ENCODE data around the gene TSPO. TPM values are rescaled to one million over a fixed set of nuclear protein-coding genes. Genes with fewer than 3 reads are reported as not detected.

Gene TSPO
- total RNA-seq, 1 donor from 2014 or later, result 1.6 TPM

GRCh38 chr22:43110927-43111623 lies 40.3 kb upstream of the TSPO start:
- TF ChIP-seq EZH2 (IDR thresholded peaks at IDR 0.05), result peak; percentile 84
- no peak for TF ChIP-seq EZH2phosphoT487 (IDR thresholded peaks at IDR 0.05)
- H3K4me1 Mint-ChIP-seq, result peaks cover 19% of the 10 kb centered on the region
- H3K4me3 ChIP-seq, result peak overlapping the region; percentile 57
- no peak overlapping the region for H3K27ac Mint-ChIP-seq
- H3F3A ChIP-seq (ENCODE audit: low read depth), result peaks cover 36% of the 10 kb centered on the region
- DNase-seq (ENCODE audit: low spot score), result peak; percentile 58
- peaks cover 47% of the 10 kb centered on the region for H3K27me3 Mint-ChIP-seq (ENCODE audit: insufficient read depth, low read depth)
- H3K36me3 Mint-ChIP-seq, result no peaks in the 10 kb centered on the region
- peaks cover 79% of the 10 kb centered on the region for H3K27me3 ChIP-seq
- peak overlapping the region; percentile 82 for H3K4me3 Mint-ChIP-seq
- no peaks in the 10 kb centered on the region for H3K79me2 ChIP-seq (ENCODE audit: low read depth)
- H3K4me2 ChIP-seq, result peak overlapping the region; percentile 91
- no peak overlapping the region for H3K27ac ChIP-seq
- H3K4me1 ChIP-seq, result peaks cover 16% of the 10 kb centered on the region
- H3K9me3 ChIP-seq (ENCODE audit: low read depth), result no peaks in the 10 kb centered on the region
- H3K36me3 ChIP-seq, result no peaks in the 10 kb centered on the region
- peak overlapping the region; percentile 76 for H2AFZ ChIP-seq (replicated peaks)
- H3K9me3 Mint-ChIP-seq, result no peaks in the 10 kb centered on the region
- H3K9ac ChIP-seq, result no peak overlapping the region
- H4K20me1 ChIP-seq (ENCODE audit: low read depth), result peaks cover 22% of the 10 kb centered on the region

GRCh38 chr22:43113526-43114251 lies 37.7 kb upstream of the TSPO start:
- Histone ChIP-seq H3F3A (ENCODE audit: low read depth) (peaks cover 34% of the 10 kb centered on the region), H3K36me3 (no peaks in the 10 kb centered on the region), H3K9ac (no peak overlapping the region), H3K9me3 (ENCODE audit: low read depth) (no peaks in the 10 kb centered on the region), H3K27ac (no peak overlapping the region), H3K4me3 (no peak overlapping the region), H2AFZ (replicated peaks) (no peak overlapping the region), H4K20me1 (ENCODE audit: low read depth) (peaks cover 22% of the 10 kb centered on the region), H3K79me2 (ENCODE audit: low read depth) (no peaks in the 10 kb centered on the region), H3K27me3 (peaks cover 73% of the 10 kb centered on the region), H3K4me1 (peaks cover 23% of the 10 kb centered on the region), H3K4me2 (no peak overlapping the region)
- Mint-ChIP-seq H3K27ac (no peak overlapping the region), H3K9me3 (no peaks in the 10 kb centered on the region), H3K4me1 (peaks cover 23% of the 10 kb centered on the region), H3K4me3 (peak overlapping the region; percentile 58), H3K36me3 (peaks cover 2% of the 10 kb centered on the region), H3K27me3 (ENCODE audit: insufficient read depth, low read depth) (peaks cover 40% of the 10 kb centered on the region)
- TF ChIP-seq EZH2phosphoT487 (IDR thresholded peaks at IDR 0.05) (no peak), CTCF (IDR thresholded peaks at IDR 0.05) (no peak), EZH2 (IDR thresholded peaks at IDR 0.05) (no peak)
- DNase-seq (ENCODE audit: low spot score), result no peak

- no peak overlapping the region for H3K27ac ChIP-seq
- H3K9me3 ChIP-seq (ENCODE audit: low read depth), result no peaks in the 10 kb centered on the region
- no peak overlapping the region for H2AFZ ChIP-seq (replicated peaks)
- H3K4me1 ChIP-seq, result peaks cover 18% of the 10 kb centered on the region
- H3K4me2 ChIP-seq, result no peak overlapping the region
- peaks cover 2% of the 10 kb centered on the region for H3K36me3 Mint-ChIP-seq
- H3K4me3 Mint-ChIP-seq, result no peak overlapping the region
- DNase-seq (ENCODE audit: low spot score), result no peak
- no peak overlapping the region for H3K4me3 ChIP-seq
- peaks cover 23% of the 10 kb centered on the region for H3F3A ChIP-seq (ENCODE audit: low read depth)
- H3K27me3 ChIP-seq, result peaks cover 60% of the 10 kb centered on the region
- H3K36me3 ChIP-seq, result no peaks in the 10 kb centered on the region
- peaks cover 31% of the 10 kb centered on the region for H3K27me3 Mint-ChIP-seq (ENCODE audit: insufficient read depth, low read depth)
- H3K9ac ChIP-seq, result no peak overlapping the region
- no peak overlapping the region for H3K27ac Mint-ChIP-seq
- H3K4me1 Mint-ChIP-seq, result peaks cover 28% of the 10 kb centered on the region
- peaks cover 14% of the 10 kb centered on the region for H4K20me1 ChIP-seq (ENCODE audit: low read depth)
- no peaks in the 10 kb centered on the region for H3K9me3 Mint-ChIP-seq
- H3K79me2 ChIP-seq (ENCODE audit: low read depth), result no peaks in the 10 kb centered on the region
- TF ChIP-seq CTCF (IDR thresholded peaks at IDR 0.05), result no peak
- TF ChIP-seq EZH2phosphoT487 (IDR thresholded peaks at IDR 0.05), result no peak
- no peak for TF ChIP-seq EZH2 (IDR thresholded peaks at IDR 0.05)
Measured at GRCh38 chr22:43114958-43115357, 36.4 kb upstream of the TSPO start.
